ENCODE measurements around the gene DSTN. TPM values are rescaled to one million over a fixed set of nuclear protein-coding genes. Genes with fewer than 3 reads are reported as not detected.

Gene DSTN
- total and polyA plus RNA-seq, 2 of the 4 experiments (the other 2 are of a cell fraction): 221 to 269 TPM

DNA sequence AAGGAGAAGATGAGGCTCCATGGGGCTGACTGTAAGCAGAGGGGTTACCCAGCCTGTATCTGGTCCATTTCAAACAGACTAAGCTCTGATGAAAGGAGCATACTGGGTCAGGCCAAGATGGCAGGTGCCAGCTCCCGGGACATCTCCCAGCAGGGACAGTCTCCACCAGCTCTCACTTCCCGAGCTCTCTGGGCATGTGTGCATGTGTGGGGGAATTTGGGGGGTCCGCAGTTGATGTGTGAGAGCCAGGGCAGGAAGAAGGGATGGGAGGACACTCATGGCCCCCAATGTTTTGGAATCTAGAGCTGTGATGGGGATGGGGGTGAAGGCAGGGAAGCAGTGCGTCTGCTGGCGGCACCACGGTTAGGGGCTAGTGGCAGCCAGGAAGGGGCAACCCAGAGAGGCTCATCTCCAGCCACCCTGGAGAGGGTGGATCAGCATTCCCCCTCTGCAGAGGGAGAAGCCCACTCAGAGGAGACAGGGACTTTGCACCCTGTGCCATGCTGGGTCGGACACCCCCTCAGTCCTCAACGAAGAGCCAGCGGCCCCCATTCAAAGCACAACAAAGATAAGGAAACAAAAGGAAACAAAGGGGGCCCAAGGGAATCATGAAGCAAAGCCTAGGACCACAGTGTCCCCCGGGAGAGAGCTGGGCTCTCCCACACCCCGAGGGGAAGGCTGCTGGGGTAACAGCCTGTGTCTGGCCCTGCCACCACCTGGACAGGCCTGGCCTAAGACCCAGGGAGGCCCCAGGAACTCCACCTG is 52.4 kb downstream of the DSTN start:
- no peak overlapping the region for H2BK5ac ChIP-seq (ENCODE audit: low read depth, low read length, poor library complexity, severe bottlenecking)
- no peak overlapping the region for H3K56ac ChIP-seq (ENCODE audit: extremely low read depth, insufficient read depth, low read length)
- peaks cover 24 to 74% of the 10 kb centered on the region in 2 experiments for H3K79me1 ChIP-seq (ENCODE audit: low read depth in 1 of 2, low read length in 2 of 2)
- no peak overlapping the region for H4K8ac ChIP-seq (ENCODE audit: low read depth in 2 of 2, low read length in 2 of 2)
- H2AK5ac ChIP-seq (ENCODE audit: low read depth, low read length): no peak overlapping the region
- no peak overlapping the region for H2BK120ac ChIP-seq (ENCODE audit: low read depth, low read length)
- no peak overlapping the region for H2AK9ac ChIP-seq (replicated peaks; ENCODE audit: low read depth, low read length, poor library complexity)
- no peak overlapping the region for H3K9ac ChIP-seq (ENCODE audit: low read depth, low read length)
- no peak overlapping the region for H4K91ac ChIP-seq (ENCODE audit: insufficient read depth, low read depth, low read length)
- no peak overlapping the region for H4K5ac ChIP-seq (ENCODE audit: low read depth, low read length)
- H3K4ac ChIP-seq (ENCODE audit: low read depth, low read length): no peak overlapping the region
- in situ Hi-C loops (cut with MboI; ENCODE audit: low sequenced_read_pairs) (no loop called here), dilution Hi-C loops (cut with HindIII; ENCODE audit: low sequenced_read_pairs, unreplicated experiment) (no loop called here), intact Hi-C loops (cut with micrococcal nuclease) (no loop called here)
- 100% methylated on average over 1 of the region's 11 CpGs; no CpG with 5 or more reads in 1 of the 2 experiments for whole genome bisulfite sequencing, 2 experiments (ENCODE audit: extremely low coverage in 2 of 2, insufficient read length in 1 of 2)
- H3K18ac ChIP-seq (ENCODE audit: low read depth, low read length): no peak overlapping the region
- H2AFZ ChIP-seq (replicated peaks; ENCODE audit: low read length, poor library complexity): no peak overlapping the region
- no peak for ATAC-seq (ENCODE audit: low read depth)
- POLR2A ChIA-PET (ENCODE audit: unreplicated experiment): no interaction called here
- peaks cover 96% of the 10 kb centered on the region for H3K36me3 ChIP-seq (ENCODE audit: control insufficient read depth, insufficient read depth, low read length)
- H3K4me2 ChIP-seq (ENCODE audit: low read depth, low read length): no peak overlapping the region
- H3K4me3 ChIP-seq (ENCODE audit: insufficient read depth, low read depth, low read length): no peak overlapping the region
- no peak overlapping the region for H3K14ac ChIP-seq (replicated peaks; ENCODE audit: low read depth, low read length)
- no peak overlapping the region for H3K27ac ChIP-seq (ENCODE audit: insufficient read depth, low read length)
- no peaks in the 10 kb centered on the region for H3K4me1 ChIP-seq (ENCODE audit: control insufficient read depth, insufficient read depth, low read length)
- H3K23ac ChIP-seq (ENCODE audit: low read depth, low read length): no peak overlapping the region
- BruUV-seq (replicated peaks): no TSS peak
- no peak overlapping the region for H2BK20ac ChIP-seq (ENCODE audit: low read depth, low read length)
- no peak overlapping the region for H2BK15ac ChIP-seq (ENCODE audit: low read depth, low read length)
- CTCF ChIA-PET: no interaction called here
- no peak for DNase-seq
- no peaks in the 10 kb centered on the region for H3K27me3 ChIP-seq (ENCODE audit: control insufficient read depth, insufficient read depth, low read length)
- H4K20me1 ChIP-seq (ENCODE audit: insufficient read depth, low read length): peaks cover 66% of the 10 kb centered on the region
- no peaks in the 10 kb centered on the region for H3K9me1 ChIP-seq (ENCODE audit: insufficient read depth, low read length)
- no peak for TF ChIP-seq CEBPB (IDR thresholded peaks at IDR 0.05; ENCODE audit: low read depth, low read length)
- TF ChIP-seq MXI1 (IDR thresholded peaks at IDR 0.05; ENCODE audit: borderline replicate concordance, low read depth, low read length): no peak
- no peak for TF ChIP-seq BHLHE40 (IDR thresholded peaks at IDR 0.05; ENCODE audit: low read depth, low read length)
- TF ChIP-seq RFX5 (IDR thresholded peaks at IDR 0.05; ENCODE audit: low read depth, low read length): no peak
- no peak for TF ChIP-seq SMC3 (IDR thresholded peaks at IDR 0.05; ENCODE audit: low read depth, low read length)
- no peaks in the 10 kb centered on the region for H3K9me3 ChIP-seq (ENCODE audit: control insufficient read depth, insufficient read depth, low read length)
